Astrocyte of the spinal cord (primary cell): ENCODE results near the gene NT5C2.
"Not testable (repeated sequence)": the region's sequence is repeated elsewhere in the genome, so short reads cannot be mapped to it uniquely, and the experiment has no call there.

ENCODE experiments used
- DNase-seq: peaks from one replicate; pipeline ENCODE4 v3.0.0; 2011; ENCODE audit warnings: low read depth, low spot score
- H3K4me3 ChIP-seq: 2 replicates; pipeline ENCODE4 v1.5.1; 2011; ENCODE audit warnings: low read depth, mild to moderate bottlenecking, low read length, moderate library complexity
- in situ Hi-C: cut with HindIII; loops from 2 replicates; pipeline ENCODE4 v1.10.0; 2017; ENCODE audit warnings: low sequenced_read_pairs
- TF ChIP-seq, protein P1 (sequence below): IDR thresholded peaks from 2 replicates; pipeline ENCODE4 v1.5.1; 2012; ENCODE audit warnings: low read depth, mild to moderate bottlenecking, low read length, inconsistent platforms

Gene NT5C2

DNA sequence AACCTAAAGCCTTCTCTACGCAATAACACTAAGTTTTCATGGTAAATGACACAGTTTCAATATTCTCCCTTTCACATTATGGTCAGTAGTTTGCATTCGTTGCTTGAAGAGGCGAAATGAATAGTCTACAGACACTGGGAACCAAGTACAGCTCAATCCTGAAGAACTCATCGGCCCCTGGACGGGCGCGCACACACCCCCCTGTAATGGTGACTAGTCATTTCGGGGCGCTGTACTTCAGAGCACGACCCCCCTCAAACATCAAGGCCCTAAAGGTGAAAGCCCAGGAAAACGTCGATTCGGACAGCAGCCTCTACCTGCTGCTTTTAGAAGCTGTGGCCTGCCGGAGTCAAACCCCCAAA, 1.0 kb downstream of the NT5C2 start:
- peak overlapping the region; percentile 65 for H3K4me3 ChIP-seq
- in situ Hi-C loops = no loop called here
- DNase-seq = no peak
- TF ChIP-seq, protein P1, sequence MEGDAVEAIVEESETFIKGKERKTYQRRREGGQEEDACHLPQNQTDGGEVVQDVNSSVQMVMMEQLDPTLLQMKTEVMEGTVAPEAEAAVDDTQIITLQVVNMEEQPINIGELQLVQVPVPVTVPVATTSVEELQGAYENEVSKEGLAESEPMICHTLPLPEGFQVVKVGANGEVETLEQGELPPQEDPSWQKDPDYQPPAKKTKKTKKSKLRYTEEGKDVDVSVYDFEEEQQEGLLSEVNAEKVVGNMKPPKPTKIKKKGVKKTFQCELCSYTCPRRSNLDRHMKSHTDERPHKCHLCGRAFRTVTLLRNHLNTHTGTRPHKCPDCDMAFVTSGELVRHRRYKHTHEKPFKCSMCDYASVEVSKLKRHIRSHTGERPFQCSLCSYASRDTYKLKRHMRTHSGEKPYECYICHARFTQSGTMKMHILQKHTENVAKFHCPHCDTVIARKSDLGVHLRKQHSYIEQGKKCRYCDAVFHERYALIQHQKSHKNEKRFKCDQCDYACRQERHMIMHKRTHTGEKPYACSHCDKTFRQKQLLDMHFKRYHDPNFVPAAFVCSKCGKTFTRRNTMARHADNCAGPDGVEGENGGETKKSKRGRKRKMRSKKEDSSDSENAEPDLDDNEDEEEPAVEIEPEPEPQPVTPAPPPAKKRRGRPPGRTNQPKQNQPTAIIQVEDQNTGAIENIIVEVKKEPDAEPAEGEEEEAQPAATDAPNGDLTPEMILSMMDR = no peak

DNA sequence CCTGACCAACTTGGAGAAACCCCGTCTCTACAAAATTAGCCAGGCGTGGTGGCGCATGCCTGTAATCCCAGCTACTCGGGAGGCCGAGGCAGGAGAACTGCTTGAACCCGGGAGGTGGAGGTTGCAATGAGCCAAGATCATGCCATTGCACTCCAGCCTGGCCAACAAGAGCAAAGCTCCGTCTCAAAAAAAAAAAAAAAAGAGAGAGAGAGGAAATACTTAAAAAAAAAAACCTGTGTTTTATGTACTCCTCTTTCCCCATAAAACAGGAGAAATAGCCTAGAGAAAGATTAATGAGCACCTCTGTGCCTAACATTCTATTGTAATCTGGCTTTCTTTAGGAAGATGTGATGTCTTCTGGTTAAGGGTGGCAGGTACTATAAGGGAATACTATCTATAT, 1.9 kb downstream of the NT5C2 start:
- in situ Hi-C loops, DNase-seq: not testable (repeated sequence)

DNA sequence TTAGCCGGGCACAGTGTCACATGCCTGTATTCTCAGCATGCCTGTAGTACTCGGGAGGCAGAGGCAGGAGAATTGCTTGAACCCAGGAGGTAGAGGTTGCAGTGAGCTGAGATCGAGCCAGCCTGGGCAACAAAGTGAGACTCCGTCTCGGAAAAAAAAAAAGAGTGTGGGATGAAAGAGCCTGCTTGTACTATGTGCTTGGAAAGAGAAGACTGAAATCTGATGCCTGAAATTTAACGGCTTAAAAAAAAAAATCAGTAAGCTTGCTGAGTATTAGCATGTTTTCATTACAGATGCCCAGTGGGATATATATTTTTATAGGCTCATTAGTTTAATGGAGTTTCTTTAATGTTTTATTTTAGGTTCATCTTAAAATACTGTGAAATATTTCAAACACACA, 4.2 kb downstream of the NT5C2 start:
- TF ChIP-seq, protein P1 = no peak
- no peak overlapping the region for H3K4me3 ChIP-seq
- in situ Hi-C loops = no loop called here
- peak; percentile 30 for DNase-seq

More for the DNA sequence above, 1.9 kb downstream of the NT5C2 start:
- H3K4me3 ChIP-seq = not testable (repeated sequence)

DNA sequence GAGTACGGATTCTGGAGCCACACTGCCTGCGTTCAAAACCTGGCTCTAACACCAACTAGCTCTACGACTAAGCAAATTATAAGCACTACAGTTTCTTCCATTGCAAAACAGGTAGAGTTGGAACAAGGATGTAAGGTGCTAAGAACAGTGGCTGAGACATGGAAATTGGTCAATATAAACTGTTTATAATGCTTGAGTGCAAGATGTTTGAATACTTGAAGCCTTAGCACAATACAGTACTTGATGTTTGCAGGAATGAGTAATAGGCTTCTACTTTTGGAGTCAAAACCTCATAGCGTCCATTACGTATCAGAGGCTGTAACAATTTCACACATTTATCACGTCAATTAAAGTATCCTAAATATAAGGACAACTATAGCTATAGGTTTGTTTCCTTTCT, 6.9 kb downstream of the NT5C2 start:
- TF ChIP-seq, protein P1 = no peak
- DNase-seq = no peak
- no peak overlapping the region for H3K4me3 ChIP-seq
- in situ Hi-C loops = no loop called here

DNA sequence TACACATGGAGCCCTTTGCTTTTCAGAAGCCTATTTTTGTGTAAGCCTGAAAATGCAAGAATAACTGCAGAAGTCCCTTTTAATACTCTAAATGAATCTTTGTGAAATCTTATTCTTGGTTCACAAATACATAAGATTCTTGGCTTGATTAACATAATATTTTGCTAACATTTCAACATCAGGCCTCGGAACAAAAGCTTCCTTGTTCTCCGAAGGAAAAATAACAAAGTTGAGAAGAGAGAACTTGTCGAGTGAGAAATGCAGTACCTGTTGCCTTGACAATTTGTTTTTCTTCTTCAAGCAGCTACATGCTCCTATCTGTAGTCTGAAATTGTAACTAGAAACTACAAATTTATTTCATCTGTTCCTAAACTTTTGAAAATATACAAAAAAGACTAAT, 8.5 kb downstream of the NT5C2 start:
- peak; percentile 22 for DNase-seq
- TF ChIP-seq, protein P1 = no peak
- in situ Hi-C loops = no loop called here
- no peak overlapping the region for H3K4me3 ChIP-seq

DNA sequence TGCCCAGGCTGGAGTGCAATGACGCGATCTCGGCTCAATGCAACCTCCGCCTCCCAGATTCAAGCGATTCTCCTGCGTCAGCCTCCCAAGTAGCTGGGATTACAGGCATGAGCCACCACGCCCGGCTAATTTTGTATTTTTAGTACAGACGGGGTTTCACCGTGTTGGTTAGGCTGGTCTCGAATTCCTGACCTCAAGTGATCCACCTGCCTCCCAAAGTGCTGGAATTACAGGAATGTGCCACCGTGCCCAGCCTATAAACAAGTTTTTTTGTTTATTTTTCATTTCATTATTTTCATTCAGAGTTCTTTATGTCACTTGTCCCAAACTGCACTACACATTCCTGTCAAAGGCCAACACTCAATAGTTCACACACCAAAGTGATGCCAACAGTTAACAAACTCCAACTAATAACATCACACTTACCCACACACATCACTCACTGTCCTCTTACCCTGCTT, 9.1 kb downstream of the NT5C2 start:
- H3K4me3 ChIP-seq, DNase-seq, in situ Hi-C loops: not testable (repeated sequence)

DNA sequence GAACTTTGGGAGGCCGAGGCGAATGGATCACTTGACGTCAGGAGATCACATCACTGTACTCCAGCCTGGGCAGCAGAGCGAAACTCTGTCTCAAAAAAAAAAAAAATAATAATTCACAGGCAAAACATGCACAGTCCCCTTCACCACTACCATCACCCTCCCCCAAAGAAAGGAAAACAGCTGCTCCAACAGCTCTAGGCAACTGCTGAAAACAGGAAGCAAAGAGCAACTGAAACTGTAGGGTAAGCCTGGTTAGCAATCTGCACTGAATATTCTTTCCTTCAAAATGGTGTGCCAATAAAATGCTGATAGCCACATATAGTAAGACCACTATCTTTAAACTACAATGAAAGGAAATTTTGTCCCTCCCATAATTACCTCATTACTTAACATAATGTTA, 11.8 kb downstream of the NT5C2 start:
- TF ChIP-seq, protein P1 = no peak
- H3K4me3 ChIP-seq = no peak overlapping the region
- in situ Hi-C loops = no loop called here
- DNase-seq = no peak

DNA sequence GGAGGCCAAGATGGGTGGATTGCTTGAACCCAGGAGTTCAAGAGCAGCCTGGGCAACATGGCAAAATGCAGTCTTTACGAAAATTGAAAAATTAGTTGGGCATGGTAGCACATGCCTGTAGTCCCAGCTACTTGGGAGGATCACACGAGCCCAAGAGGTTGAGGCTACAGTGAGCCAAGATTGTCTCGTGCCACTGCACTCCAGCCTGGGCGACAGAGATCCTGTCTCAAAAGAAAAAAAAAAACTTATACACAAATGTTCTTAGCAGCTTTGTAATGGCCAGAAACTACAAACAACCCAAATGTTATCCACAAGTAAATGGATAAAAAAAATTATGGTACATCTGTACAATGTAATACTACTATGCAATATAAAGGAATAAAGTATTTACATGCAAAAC, 12.6 kb downstream of the NT5C2 start:
- no peak for DNase-seq
- in situ Hi-C loops = no loop called here
- H3K4me3 ChIP-seq = no peak overlapping the region
- TF ChIP-seq, protein P1 = no peak
